Endodermal cell (in vitro differentiated cells): Measurements from ENCODE around the gene SH3BGRL. TPM values are rescaled to one million over a fixed set of nuclear protein-coding genes. Genes with fewer than 3 reads are reported as not detected.

ENCODE experiments used
- DNase-seq: peaks from one replicate; pipeline ENCODE4 v3.0.0-alpha.2; 2017
- H3K27ac ChIP-seq: 2 replicates; pipeline ENCODE4 v1.5.1; 2013; ENCODE audit warnings: mild to moderate bottlenecking, low read depth, low read length, moderate library complexity
- H3K27me3 ChIP-seq: 2 replicates; pipeline ENCODE4 v1.6.1; 2013; ENCODE audit warnings: mild to moderate bottlenecking, low read length, moderate library complexity; ENCODE audit not compliant: insufficient read depth, control insufficient read depth, poor library complexity, severe bottlenecking
- H3K36me3 ChIP-seq: 2 replicates; pipeline ENCODE4 v1.7.0; 2013; ENCODE audit warnings: mild to moderate bottlenecking, low read length, moderate library complexity; ENCODE audit not compliant: control insufficient read depth, insufficient read depth
- H3K4me1 ChIP-seq: one replicate; pipeline ENCODE4 v1.7.0; 2013; ENCODE audit warnings: low read length; ENCODE audit not compliant: control insufficient read depth, insufficient read depth
- H3K4me3 ChIP-seq: 2 replicates; pipeline ENCODE4 v1.5.1; 2013; ENCODE audit warnings: mild to moderate bottlenecking, low read length, moderate library complexity
- H3K9ac ChIP-seq: 2 replicates; pipeline ENCODE4 v1.6.1; 2013; ENCODE audit warnings: mild to moderate bottlenecking, low read length, moderate library complexity; ENCODE audit not compliant: poor library complexity, severe bottlenecking; ENCODE audit errors: extremely low read depth
- H3K9me3 ChIP-seq: 2 replicates; pipeline ENCODE4 v1.6.1; 2013; ENCODE audit warnings: mild to moderate bottlenecking, low read length, moderate library complexity; ENCODE audit not compliant: control insufficient read depth
- H3K27ac Mint-ChIP-seq: 2 replicates; pipeline ENCODE4 v1.8.0; 2020; ENCODE audit warnings: mixed read lengths
- H3K27me3 Mint-ChIP-seq: 2 replicates; pipeline ENCODE4 v1.8.0; 2021; ENCODE audit warnings: mild to moderate bottlenecking, mixed read lengths; ENCODE audit not compliant: insufficient read depth
- H3K36me3 Mint-ChIP-seq: 2 replicates; pipeline ENCODE4 v1.8.0; 2020; ENCODE audit warnings: low read depth, mixed read lengths
- H3K4me1 Mint-ChIP-seq: 2 replicates; pipeline ENCODE4 v1.8.0; 2020; ENCODE audit warnings: mixed read lengths
- H3K4me3 Mint-ChIP-seq: 2 replicates; pipeline ENCODE4 v1.8.0; 2020; ENCODE audit warnings: mild to moderate bottlenecking, moderate library complexity, mixed read lengths
- H3K9me3 Mint-ChIP-seq: 2 replicates; pipeline ENCODE4 v1.8.0; 2020; ENCODE audit warnings: mild to moderate bottlenecking, mixed read lengths
- CTCF ChIP-seq: fragments of 200-600 bp; sonication (generic); conservative IDR thresholded peaks from 2 replicates; pipeline ENCODE4 v1.5.0; 2021; ENCODE audit warnings: antibody characterized with exemption, mild to moderate bottlenecking
- WGBS, 2 experiments: methylation state at CpG; one replicate each; pipeline versions ENCODE4 v1.1.5 to v1.1.7; 2013; ENCODE audit warnings: missing lambda C conversion rate in 2 of 2, mixed read lengths in 1 of 2; ENCODE audit not compliant: insufficient coverage in 1 of 2, insufficient read length in 1 of 2; 5-methylcytosine and 5-hydroxymethylcytosine counted together
- total RNA-seq, 2 donors: library from RNA; stranded (reverse); fragmentation: NEBNext Ultra II Directional in 1 of 2; extraction: Animal tissue kit (Norgen Biotek cat#: 25700) in 1 of 2; gene quantifications; 2 replicates in 1 of 2; 3 replicates in 1 of 2; pipeline ENCODE4 v1.2.1, GENCODE V29; 2021

Gene SH3BGRL
- total RNA-seq, 2 donors from 2014 or later = 44.8 to 63.5 TPM

GRCh38 chrX:81206476-81206875 is 4.6 kb downstream of the SH3BGRL start:
- Histone ChIP-seq H3K27ac (no peak overlapping the region), H3K36me3 (no peaks in the 10 kb centered on the region), H3K4me1 (no peaks in the 10 kb centered on the region), H3K27me3 (no peaks in the 10 kb centered on the region), H3K9ac (no peak overlapping the region), H3K4me3 (no peak overlapping the region), H3K9me3 (no peaks in the 10 kb centered on the region)
- Mint-ChIP-seq H3K4me3 (no peak overlapping the region), H3K27me3 (peaks cover 3% of the 10 kb centered on the region), H3K4me1 (peaks cover 6% of the 10 kb centered on the region), H3K9me3 (peaks cover 32% of the 10 kb centered on the region), H3K27ac (no peak overlapping the region), H3K36me3 (peaks cover 7% of the 10 kb centered on the region)
- no peak for TF ChIP-seq CTCF
- DNase-seq = no peak
- WGBS, 2 experiments = 91% methylated on average over 1 of the region's 1 CpG; no CpG with 5 or more reads in 1 of the 2 experiments

DNA sequence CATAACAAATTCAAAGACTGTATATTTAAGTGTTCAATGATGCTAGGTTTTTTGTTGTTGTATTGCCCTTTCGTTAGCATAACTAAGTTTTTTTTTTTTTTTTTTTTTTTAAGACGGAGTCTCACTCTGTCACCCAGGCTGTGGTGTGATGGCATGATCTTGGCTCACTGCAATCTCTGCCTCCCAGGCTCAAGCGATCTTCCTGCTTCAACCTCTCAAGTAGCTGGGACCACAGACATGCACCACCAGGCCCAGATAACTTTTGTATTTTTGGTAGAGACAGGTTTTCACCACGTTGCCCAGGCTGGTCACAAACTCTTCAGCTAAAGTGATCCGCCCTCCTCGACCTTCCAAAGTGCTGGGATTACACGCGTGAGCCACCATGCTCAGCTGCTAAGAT is 7.0 kb downstream of the SH3BGRL start:
- Mint-ChIP-seq H3K36me3 (peaks cover 15% of the 10 kb centered on the region), H3K4me1 (peaks cover 4% of the 10 kb centered on the region), H3K27me3 (peaks cover 3% of the 10 kb centered on the region), H3K4me3 (no peak overlapping the region), H3K9me3 (peaks cover 38% of the 10 kb centered on the region), H3K27ac (no peak overlapping the region)
- H3K4me3 ChIP-seq = no peak overlapping the region
- H3K9ac ChIP-seq = no peak overlapping the region
- WGBS, 2 experiments = 90% methylated on average over 5 of the region's 8 CpGs; no CpG with 5 or more reads in 1 of the 2 experiments
- no peaks in the 10 kb centered on the region for H3K9me3 ChIP-seq
- TF ChIP-seq CTCF = no peak
- H3K36me3 ChIP-seq = no peaks in the 10 kb centered on the region
- H3K27me3 ChIP-seq = no peaks in the 10 kb centered on the region
- no peaks in the 10 kb centered on the region for H3K4me1 ChIP-seq
- no peak overlapping the region for H3K27ac ChIP-seq
- no peak for DNase-seq

GRCh38 chrX:81215685-81216084 is 13.8 kb downstream of the SH3BGRL start:
- no peak overlapping the region for H3K4me3 Mint-ChIP-seq
- WGBS, 2 experiments = no CpG with 5 or more reads among the region's 1 CpG
- H3K9me3 Mint-ChIP-seq = peaks cover 38% of the 10 kb centered on the region

More at GRCh38 chrX:81215685-81216084, 13.8 kb downstream of the SH3BGRL start:
- H3K36me3 Mint-ChIP-seq = peaks cover 11% of the 10 kb centered on the region
- no peaks in the 10 kb centered on the region for H3K9me3 ChIP-seq
- H3K4me3 ChIP-seq = no peak overlapping the region
- no peak overlapping the region for H3K27ac Mint-ChIP-seq
- H3K9ac ChIP-seq = no peak overlapping the region
- no peak for DNase-seq
- no peaks in the 10 kb centered on the region for H3K27me3 Mint-ChIP-seq
- no peaks in the 10 kb centered on the region for H3K4me1 ChIP-seq
- no peaks in the 10 kb centered on the region for H3K27me3 ChIP-seq
- no peak for TF ChIP-seq CTCF
- H3K36me3 ChIP-seq = no peaks in the 10 kb centered on the region
- peaks cover 2% of the 10 kb centered on the region for H3K4me1 Mint-ChIP-seq
- no peak overlapping the region for H3K27ac ChIP-seq
